Measurements from ENCODE around the gene ARHGAP10.

The ARHGAP10 gene

GRCh38 chr4:147828331-147828905, 96.5 kb downstream of the ARHGAP10 start:
- TF ChIP-seq GATA3 (IDR thresholded peaks at IDR 0.05; ENCODE audit: low read depth, low read length) (no peak), GATA2 (IDR thresholded peaks at IDR 0.05; ENCODE audit: low read depth, low read length) (no peak)

- TF ChIP-seq GATA3 (IDR thresholded peaks at IDR 0.05; ENCODE audit: low read depth, low read length) (no peak), GATA2 (IDR thresholded peaks at IDR 0.05; ENCODE audit: low read depth, low read length) (no peak)
These were observed 97.7 kb downstream of the ARHGAP10 start for GRCh38 chr4:147829401-147830101.

- TF ChIP-seq GATA3 (IDR thresholded peaks at IDR 0.05; ENCODE audit: low read depth, low read length) (no peak), GATA2 (IDR thresholded peaks at IDR 0.05; ENCODE audit: low read depth, low read length) (no peak)
These were observed 98.2 kb downstream of the ARHGAP10 start for GRCh38 chr4:147830102-147830463.

GRCh38 chr4:147830987-147831386, 99.1 kb downstream of the ARHGAP10 start:
- no peak for TF ChIP-seq GATA2 (IDR thresholded peaks at IDR 0.05; ENCODE audit: low read depth, low read length)
- TF ChIP-seq GATA3 (IDR thresholded peaks at IDR 0.05; ENCODE audit: low read depth, low read length), result no peak

- TF ChIP-seq GATA2 (IDR thresholded peaks at IDR 0.05; ENCODE audit: low read depth, low read length) (no peak), GATA3 (IDR thresholded peaks at IDR 0.05; ENCODE audit: low read depth, low read length) (no peak)
These were observed 99.8 kb downstream of the ARHGAP10 start for GRCh38 chr4:147831551-147832171.

GRCh38 chr4:147833254-147833653, 101.4 kb downstream of the ARHGAP10 start:
- TF ChIP-seq GATA3 (IDR thresholded peaks at IDR 0.05; ENCODE audit: low read depth, low read length) (no peak), GATA2 (IDR thresholded peaks at IDR 0.05; ENCODE audit: low read depth, low read length) (no peak)

- TF ChIP-seq GATA3 (IDR thresholded peaks at IDR 0.05; ENCODE audit: low read depth, low read length), result no peak
- TF ChIP-seq GATA2 (IDR thresholded peaks at IDR 0.05; ENCODE audit: low read depth, low read length), result no peak
These were observed 101.9 kb downstream of the ARHGAP10 start for GRCh38 chr4:147833741-147834140.

GRCh38 chr4:147834480-147834879, 102.6 kb downstream of the ARHGAP10 start:
- TF ChIP-seq GATA3 (IDR thresholded peaks at IDR 0.05; ENCODE audit: low read depth, low read length), result no peak
- no peak for TF ChIP-seq GATA2 (IDR thresholded peaks at IDR 0.05; ENCODE audit: low read depth, low read length)

GRCh38 chr4:147836807-147837206, 104.9 kb downstream of the ARHGAP10 start:
- no peak for TF ChIP-seq GATA2 (IDR thresholded peaks at IDR 0.05; ENCODE audit: low read depth, low read length)
- no peak for TF ChIP-seq GATA3 (IDR thresholded peaks at IDR 0.05; ENCODE audit: low read depth, low read length)

- TF ChIP-seq GATA3 (IDR thresholded peaks at IDR 0.05; ENCODE audit: low read depth, low read length) (no peak), GATA2 (IDR thresholded peaks at IDR 0.05; ENCODE audit: low read depth, low read length) (no peak)
These were observed 105.5 kb downstream of the ARHGAP10 start for GRCh38 chr4:147837435-147837834.

GRCh38 chr4:147837854-147838253, 106.0 kb downstream of the ARHGAP10 start:
- no peak for TF ChIP-seq GATA3 (IDR thresholded peaks at IDR 0.05; ENCODE audit: low read depth, low read length)
- TF ChIP-seq GATA2 (IDR thresholded peaks at IDR 0.05; ENCODE audit: low read depth, low read length), result no peak

- TF ChIP-seq GATA2 (IDR thresholded peaks at IDR 0.05; ENCODE audit: low read depth, low read length) (no peak), GATA3 (IDR thresholded peaks at IDR 0.05; ENCODE audit: low read depth, low read length) (no peak)
These were observed 107.3 kb downstream of the ARHGAP10 start for GRCh38 chr4:147839200-147839599.

- no peak for TF ChIP-seq GATA2 (IDR thresholded peaks at IDR 0.05; ENCODE audit: low read depth, low read length)
These were observed 107.8 kb downstream of the ARHGAP10 start for GRCh38 chr4:147839663-147840062.

GRCh38 chr4:147840838-147841738, 109.2 kb downstream of the ARHGAP10 start:
- TF ChIP-seq GATA2 (IDR thresholded peaks at IDR 0.05; ENCODE audit: low read depth, low read length), result no peak
- no peak for TF ChIP-seq GATA3 (IDR thresholded peaks at IDR 0.05; ENCODE audit: low read depth, low read length)

Measured in SH-SY5Y (cell line).